Sciatic nerve (tissue), 2 donors: ENCODE measurements around the gene FUT1. TPM values are rescaled to one million over a fixed set of nuclear protein-coding genes. Genes with fewer than 3 reads are reported as not detected.

ENCODE experiments used
- ATAC-seq: fragments of 200-7000 bp; cut with Tn5 transposase; one replicate; pipeline ENCODE4 v1.9.1; 2020; ENCODE audit warnings: mild to moderate bottlenecking, moderate library complexity
- DNase-seq: peaks from one replicate; pipeline ENCODE4 v3.0.0-alpha.2; 2020; ENCODE audit warnings: low spot score
- intact Hi-C: fragments of 100-400 bp; cut with DNase I; formaldehyde crosslinking; loops from one replicate; pipeline ENCODE4 v1.14.2; 2022
- total RNA-seq: library from RNA; stranded (reverse); fragmentation: NEBNext Ultra II Directional; extraction: Animal tissue kit (Norgen Biotek cat#: 25700); gene quantifications from one replicate; pipeline ENCODE4 v1.2.1, GENCODE V29; 2021
- donor health status: DM: no; HTN: no; CAD: no.
- donor health status: DM: no; HTN: no; CAD: no.

Gene FUT1
- total RNA-seq, 1 donor from 2014 or later = 3.6 TPM

DNA sequence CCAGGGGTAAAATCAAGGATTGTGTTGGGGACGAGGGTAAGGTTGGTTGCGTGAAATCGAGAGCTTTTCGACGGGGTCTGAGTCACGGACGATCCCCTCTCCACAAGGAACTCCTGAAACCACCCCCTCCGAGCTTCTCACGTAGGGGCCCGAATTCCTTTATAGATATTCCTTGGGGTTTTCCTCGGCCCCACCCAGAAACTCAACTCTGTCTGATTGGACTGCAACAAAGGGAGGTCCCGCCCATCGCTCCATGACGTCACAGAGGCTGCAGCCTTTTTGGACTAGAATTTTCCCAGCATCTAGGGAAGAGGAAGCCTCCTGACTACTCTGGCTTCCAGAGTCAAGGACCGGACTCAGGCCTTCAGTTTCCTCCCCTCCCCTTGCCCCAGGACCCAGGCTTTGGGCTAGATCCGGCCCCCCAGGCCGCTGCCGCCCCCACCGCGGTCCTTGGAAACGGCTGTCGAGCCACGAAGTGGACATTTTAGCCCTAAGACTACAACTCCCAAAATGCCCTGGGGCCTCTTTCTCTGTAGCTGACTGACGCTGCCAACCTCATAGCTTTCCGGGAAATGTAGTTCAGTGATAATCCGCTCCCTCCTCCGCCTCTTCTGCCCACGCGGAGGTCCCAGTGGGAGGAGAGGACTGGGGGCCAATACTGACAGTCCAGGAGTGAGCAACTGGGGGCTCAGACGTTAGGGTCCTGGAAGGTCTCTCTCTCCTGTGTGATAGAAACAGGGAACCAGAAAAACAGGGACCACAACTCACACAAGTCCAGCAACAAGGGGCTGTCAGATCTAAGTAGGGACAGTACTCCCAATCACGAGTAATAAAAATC lies 5.5 kb downstream of the FUT1 start, which contains the start of gene IZUMO1:
Gene IZUMO1 (minus strand): TSS at position 172 of the 838 bp plus-strand sequence. CDS start 1,050 bp downstream, outside the sequence.
- peak; percentile 88 for ATAC-seq
- DNase-seq = peak; percentile 83
- intact Hi-C loops = no loop called here

DNA sequence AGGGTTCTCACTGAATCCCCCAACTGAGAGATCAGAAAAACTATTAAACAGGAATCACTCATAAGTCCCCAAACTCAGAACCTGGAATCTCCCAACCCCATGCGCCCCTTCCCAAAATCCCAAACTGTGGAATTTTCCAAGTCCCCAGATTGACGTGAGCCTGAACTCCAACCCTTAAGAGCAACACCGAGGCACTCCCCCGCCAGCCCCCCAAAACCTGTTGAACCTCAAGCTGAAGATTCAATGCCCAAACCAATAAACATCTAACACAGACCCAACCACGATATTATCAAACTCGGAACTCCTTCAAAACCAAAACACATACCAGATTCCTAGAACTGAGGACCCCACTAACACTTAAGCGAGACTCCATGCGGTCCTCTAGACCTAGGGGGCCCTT lies 6.3 kb downstream of the FUT1 start:
- intact Hi-C loops = no loop called here
- ATAC-seq = no peak

DNA sequence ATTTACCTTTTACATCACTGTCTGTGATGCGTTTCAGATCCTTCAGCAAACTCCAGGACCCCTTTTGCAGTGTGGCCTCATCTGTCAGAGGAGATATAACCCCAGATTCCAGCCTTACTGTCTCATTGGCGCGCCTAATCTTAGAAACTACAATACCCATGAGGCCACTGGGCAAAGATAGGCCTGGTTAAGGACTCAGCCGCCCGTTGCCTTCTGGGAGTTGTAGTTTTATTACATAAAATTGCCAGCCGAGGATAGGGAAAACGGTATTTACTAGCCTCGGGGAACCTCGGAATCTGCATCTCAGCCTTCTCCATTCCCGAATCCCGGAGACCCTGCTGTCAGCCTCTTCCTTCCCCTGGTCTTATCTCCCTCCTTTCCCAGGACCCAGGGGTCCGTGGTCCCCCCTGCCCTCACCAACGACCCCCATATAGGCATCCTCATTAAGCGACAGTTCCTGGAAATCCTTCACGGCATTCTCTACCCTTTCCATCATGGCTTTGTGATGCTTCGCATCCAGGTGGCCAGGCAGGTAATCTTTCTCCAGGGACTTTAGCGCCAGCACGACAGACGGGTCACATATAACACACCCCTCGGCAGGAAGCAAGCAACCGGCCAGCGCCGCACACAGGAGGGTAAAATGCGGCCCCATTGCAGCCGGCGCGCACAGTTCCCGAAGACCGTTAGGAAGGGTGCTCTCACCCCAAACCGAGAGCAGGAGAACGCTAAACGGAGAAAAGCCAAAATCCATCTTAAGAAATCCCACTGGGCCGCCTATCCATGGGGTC lies 7.0 kb downstream of the FUT1 start:
- DNase-seq (no peak), ATAC-seq (peak; percentile 69)
- intact Hi-C loops = no loop called here

More for the DNA sequence above, 6.3 kb downstream of the FUT1 start:
- no peak for DNase-seq

DNA sequence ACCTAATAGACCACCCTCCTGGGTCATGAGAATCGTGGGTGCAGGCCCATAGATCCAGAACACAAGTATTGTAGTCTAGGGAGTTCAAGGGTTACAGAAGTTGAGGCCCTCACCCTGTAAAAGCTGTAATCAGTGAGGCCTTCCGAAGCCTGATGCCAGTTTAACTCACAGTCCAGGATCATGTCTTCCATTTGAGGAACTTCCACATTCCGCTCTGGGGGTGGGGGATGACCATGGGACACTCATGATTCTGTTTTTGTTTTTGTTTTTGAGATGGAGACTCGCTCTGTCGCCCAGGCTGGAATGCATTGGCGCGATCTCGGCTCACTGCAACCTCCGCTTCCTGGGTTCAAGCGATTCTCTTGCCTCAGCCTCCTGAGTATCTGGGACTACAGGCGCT lies 10.3 kb downstream of the FUT1 start:
- intact Hi-C loops = no loop called here
- DNase-seq (no peak), ATAC-seq (no peak)

DNA sequence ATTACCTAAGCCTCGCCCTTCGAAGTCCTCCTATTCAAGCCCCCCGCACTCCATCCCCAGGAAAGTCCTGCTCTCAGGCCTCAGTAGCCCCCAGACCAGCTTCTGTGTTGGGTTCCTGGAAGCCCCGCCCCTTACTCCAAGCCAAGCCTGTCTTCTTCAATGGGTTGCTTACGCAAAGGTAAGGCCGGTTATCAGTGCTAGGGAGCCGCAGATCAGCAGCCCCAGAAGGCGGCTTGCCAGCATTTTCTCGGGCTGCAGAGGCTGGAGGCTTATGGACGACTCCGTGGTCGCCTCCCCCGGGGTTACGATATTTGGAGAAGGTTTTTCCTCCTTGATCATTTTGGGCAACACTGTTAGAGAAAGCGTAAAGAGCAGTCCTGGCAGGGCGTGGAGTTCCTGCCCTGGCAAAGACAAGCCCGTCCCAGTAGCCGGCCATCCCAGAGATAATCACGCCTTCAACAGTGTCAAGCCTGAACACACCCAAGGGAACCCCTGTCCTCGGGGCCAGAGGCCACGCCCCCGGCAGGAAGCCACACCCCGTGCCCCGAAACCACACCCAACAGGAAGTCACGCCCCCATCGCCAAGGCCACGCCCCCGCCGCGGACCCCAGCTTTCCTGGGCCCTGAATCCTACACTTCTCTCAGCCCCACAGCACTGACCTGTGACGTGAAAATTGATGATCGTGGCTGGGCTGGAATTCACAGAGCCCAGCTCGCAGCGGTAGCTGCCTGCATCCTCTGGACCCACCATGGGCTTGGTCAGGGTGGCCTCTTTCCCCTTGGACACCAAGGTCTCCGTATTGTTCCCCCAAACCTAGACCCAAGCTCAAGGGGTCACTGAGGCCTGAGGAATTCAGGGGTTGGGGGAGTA lies 11.1 kb downstream of the FUT1 start:
- intact Hi-C loops = no loop called here
- no peak for DNase-seq
- ATAC-seq = peak; percentile 16

DNA sequence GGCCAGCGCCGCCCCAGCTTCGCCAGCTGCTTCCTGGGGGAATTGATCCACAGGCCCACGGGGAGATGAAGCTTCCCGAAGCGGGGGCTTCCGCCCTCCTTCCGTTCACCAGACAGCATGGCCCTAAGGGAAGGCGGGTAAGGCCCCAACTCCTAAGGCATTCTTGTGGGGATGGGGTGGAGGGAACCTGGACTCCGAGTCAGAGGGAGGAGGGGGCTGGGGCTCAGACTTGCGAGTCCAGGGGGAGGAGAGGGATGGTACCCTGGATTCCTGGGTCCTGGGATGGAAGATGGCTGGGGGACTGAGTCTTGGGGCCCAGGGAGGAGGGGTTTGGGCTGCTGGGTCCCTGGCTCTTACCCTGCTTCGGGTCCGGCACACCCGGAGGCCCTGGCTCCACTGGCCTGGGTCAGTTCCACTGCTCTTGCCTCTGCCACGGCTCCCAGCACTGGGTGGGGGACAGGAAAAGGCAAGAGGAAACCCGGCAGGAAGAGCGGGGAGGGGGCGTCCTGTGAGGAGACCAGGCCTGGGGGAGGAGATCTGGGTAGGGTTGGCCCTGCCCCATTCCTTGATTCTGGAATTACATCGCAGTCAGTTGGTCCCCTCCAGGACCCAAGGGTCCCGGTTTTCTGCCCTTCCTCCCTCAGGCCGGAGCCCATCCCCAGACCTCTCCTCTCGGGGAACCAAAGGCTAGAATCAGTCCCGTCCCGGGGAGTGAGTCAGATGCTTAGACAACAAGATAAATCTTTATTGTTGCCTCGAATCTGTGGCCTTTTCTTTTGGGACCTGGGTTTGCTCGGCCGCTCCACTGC lies 12.1 kb downstream of the FUT1 start, which contains the start of gene RASIP1:
Gene RASIP1 (minus strand): TSS at position 447 of the 809 bp plus-strand sequence. CDS start 328 bp downstream, at position 119.
- DNase-seq = no peak
- peak; percentile 2 for ATAC-seq
- intact Hi-C loops = no loop called here

DNA sequence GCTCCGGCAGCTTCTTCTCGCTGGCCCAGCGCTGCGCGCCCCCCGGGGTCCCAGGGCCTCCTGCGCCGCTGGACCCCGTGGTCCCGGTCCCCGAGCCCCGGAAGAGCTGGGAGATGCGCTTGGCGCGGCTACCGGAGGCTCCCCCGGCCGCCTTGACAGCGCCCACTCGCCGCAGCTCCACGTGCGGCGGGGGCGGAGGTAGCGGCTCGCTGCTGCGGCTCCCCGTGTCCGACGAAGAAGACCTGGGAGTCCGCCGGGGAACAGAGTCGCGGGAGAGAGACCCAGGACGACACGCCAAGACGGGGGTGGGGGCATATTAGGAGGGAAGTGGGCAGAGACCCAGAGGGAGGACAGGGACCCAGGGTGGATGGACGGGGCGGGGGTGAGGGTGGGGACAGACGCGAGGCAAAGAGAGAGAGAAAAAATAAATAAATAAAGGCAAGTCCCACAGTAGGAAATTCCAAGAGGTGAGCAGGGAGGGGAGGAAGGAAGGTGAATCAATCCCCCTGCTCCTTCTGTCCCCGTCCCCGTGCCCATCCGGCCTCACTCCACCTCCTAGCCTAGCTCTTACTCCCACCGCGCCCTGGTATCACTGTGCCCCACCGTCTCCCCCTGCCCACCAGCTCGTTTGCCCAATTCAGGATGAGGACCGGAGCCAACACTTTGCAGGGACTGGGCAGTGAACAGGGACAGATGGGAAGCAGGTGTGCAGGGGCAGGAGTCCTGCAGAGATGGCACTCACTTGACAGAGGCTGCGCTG lies 12.9 kb downstream of the FUT1 start:
- ATAC-seq (no peak), DNase-seq (no peak)
- intact Hi-C loops = no loop called here

DNA sequence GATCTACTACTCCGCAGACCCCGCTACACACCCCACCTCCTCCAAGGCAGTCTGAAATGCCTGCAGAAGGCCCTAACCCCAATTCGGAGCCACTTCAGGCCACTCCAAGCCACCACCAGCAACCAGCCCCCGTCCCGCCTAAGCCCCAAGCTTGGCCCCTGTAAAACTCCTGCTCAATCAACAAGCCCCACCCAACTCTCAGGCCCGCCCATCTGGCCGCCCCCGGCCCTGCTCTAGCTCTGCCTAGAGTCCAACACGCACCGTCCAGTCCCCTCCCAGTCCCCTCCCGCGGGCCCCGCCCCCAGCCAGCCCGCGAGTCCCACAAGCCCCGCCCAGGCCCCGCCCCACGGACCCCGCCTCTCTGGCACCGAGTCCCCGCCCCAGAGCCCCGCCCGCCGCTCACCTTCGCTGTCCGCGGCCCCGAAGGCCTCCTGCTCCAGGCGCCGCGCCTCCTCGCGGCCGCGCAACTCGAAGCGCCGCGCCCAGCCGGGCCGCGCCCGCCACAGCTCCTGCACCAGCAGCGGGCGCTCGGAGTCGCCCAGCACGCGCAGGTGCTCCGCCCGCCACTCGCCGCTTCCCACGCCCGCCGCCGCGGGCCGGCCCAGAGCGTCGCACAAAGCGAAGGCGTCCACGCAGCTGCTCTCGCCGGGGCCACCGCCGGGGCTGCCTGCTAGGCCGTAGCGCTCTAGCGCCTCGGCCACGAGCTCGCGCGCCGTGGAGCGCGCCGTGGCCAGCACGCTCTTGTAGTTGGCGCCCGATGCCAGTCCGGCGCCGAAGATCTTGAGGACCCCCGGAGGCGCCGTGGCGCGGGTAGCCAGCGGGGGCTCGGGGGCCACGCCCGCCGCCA lies 13.7 kb downstream of the FUT1 start:
- intact Hi-C loops = no loop called here
- peak; percentile 91 for ATAC-seq
- DNase-seq = peak; percentile 96

DNA sequence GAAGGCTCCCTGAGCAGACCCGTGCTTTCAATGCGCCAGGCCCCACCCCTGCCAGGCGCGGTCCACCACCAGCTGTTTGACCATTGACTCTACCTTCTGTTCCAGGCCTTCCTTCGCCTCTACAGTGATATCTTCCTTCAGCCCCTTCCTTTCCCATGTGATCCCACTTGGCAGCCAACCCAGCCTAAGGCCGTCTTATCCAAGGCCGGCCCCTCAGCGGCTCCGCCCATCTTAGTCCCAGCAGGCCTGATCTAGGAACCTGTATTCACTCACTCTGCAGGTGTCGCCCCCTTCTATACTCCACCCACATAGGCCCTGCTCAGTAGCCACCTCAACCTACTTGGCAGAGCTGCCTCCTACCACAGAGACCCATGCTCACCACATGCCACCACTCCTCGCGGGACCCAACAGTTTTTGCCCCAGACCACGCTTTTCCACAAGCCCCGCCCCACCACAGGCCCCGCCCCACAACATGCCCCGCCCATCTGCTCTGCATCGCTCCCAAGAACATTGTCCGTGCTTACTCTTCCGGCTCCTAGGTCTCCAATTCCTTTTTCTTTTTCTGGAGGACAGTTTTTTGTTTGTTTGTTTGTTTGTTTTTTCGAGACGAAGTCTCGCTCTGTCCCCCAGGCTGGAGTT lies 15.0 kb downstream of the FUT1 start:
- no peak for DNase-seq
- peak; percentile 1 for ATAC-seq
- intact Hi-C loops = no loop called here

DNA sequence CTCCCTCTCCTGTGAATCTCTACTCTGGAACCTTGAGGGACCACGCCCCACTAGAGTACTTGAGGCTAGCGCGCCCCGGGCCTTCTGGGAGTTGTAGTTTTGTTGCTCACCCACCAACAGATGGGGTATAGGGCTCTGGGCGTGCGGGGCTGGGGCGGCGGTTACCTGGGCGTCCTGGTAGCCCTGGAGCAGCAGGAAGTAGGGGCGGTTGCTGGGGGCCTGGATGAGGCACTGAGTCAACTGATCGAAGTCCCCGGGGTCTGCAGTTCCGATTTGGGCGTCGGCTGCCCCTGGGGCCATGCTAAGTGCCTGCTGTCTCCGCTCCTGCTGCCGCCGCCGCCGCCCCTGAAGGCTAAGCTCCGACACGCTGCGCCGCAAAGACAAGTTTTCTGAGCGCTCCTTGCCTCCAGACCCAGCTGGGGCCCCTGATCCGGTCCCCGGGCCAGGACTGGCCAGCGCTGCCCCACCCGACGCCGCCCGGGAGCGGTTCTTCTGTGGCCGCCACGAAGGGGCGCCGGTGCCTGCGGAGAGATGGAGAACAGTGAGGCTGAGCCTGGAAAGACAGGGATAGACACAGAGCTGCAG lies 17.3 kb downstream of the FUT1 start:
- intact Hi-C loops = no loop called here
- DNase-seq (no peak), ATAC-seq (no peak)

DNA sequence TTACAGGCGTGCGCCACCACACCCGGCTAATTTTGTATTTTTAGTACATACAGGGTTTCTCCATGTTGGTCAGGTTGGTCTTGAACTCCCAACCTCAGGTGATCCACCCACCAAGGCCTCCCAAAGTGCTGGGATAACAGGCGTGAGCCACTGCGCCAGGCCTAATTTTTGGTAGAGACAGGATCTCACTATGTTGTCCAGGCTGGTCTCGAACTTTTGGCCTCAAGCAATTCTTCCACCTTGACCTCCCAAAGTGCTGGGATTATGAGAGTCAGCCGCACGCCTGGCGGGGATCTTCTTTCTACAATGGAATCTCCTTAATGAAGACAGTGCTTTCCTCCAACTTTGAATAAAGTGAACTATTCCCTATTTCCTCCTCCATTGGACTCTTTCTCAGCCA lies 17.8 kb downstream of the FUT1 start:
- intact Hi-C loops = no loop called here
- ATAC-seq (no peak), DNase-seq (no peak)

DNA sequence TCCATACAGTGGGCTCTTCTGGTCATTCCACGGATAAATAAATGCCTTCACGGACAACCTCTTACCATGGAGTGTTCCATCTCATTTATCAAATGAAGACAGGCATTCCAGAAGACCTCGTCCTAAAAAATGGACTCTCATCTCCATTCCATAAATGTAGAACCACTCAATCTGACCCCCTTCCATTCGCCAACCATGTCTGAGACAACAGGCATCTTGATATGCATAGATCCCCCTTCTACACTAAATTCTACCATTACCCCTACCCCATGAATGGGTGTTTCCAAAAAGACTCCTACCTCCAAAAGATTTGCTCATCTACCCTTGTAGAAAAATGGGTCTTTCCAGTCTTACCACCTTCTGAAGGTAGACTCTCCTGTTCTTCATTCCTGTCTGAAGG lies 21.0 kb downstream of the FUT1 start:
- intact Hi-C loops = no loop called here
- ATAC-seq = no peak
- no peak for DNase-seq

DNA sequence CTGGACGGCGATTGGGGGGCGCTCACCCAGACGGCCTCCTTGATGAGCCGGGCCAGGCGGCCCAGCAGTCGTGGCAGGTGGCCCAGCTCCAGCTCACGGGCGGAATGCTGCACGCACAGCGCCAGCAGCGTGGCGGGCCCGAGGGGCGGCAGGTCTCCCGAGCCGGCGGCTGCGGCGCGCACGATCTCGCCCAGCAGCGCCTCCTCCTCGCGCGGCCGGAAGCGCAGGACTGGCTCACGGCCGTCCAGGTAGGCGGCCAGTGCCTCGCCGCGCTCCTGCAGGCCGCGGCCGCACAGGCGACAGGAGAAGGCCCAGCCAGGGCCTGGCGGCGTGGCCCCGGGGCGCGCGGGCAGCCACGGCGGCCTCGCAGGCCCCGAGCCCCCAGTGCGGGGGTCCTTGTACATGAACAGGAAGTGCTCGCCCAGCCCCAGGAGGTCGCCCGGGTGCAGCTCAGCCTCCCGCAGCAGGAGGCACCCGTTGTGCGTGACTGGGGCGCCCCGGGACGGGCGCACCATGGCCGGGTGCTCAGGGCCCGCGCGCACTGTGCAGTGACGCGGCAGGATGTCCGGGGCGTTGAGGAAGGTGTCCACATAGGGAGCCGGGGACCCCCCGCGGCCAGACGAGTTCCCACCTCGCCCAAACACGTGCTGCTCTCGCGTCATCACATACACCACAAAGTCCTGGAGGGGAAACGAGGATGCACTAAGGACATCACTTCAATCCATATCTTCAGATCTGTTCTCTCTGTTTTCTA lies 23.4 kb downstream of the FUT1 start:
- DNase-seq = no peak
- peak; percentile 40 for ATAC-seq

DNA sequence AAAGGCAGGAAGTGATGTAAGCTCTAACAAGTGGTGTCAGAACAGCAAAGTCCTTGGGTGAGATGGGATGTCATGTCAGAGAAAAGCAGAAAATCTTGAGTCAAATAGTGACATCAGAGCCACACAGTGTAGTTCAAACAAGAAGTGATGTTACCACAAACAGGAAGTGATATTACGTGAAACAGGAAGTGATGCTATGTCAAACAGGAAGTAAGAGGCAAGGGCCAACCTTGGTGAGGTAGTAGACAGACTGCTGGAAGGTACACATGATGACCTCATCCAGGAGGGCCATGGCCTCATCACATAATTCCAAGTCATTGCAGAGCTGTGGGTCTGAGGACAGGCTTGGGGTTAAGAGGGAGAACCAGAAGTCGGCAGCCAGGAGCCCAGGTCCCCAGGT lies 25.9 kb downstream of the FUT1 start:
- intact Hi-C loops = no loop called here
- ATAC-seq = no peak
- DNase-seq = no peak

More for the DNA sequence above, 23.4 kb downstream of the FUT1 start:
- intact Hi-C loops = no loop called here
